ENCODE results near the gene FTCDNL1.

Gene FTCDNL1

DNA sequence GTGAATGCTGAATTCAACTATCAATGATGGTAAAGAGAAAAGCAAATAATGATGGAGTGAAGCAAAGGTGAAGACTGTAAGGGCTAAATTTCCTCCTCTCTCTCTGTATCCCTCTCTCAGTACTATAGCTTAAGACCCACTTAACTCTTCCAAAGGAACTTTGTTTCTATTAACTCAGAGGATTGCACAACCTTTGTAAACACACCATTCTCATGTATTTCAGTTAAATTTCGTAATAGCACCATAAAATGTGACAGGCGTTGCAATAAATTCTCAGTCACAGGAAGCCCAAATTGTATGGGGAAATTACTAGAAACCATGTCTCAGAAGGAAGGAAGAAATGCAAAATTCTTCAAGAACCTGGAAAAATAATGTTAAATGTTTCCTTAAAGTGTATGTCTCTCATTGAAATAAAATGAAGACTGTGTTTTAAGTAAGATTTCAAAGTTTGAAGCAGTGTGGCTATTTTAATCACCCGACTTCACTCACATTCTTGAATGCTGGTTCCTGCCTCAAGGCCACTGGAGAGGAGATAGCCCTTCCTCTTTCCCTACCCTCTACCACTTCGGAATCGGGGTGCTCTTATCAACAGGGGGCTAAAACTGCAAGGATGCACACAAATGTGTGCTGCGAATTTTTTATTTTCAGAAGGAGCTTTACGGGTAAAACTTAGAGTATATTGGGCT lies 112.1 kb downstream of the FTCDNL1 start:
- no peak for DNase-seq

DNA sequence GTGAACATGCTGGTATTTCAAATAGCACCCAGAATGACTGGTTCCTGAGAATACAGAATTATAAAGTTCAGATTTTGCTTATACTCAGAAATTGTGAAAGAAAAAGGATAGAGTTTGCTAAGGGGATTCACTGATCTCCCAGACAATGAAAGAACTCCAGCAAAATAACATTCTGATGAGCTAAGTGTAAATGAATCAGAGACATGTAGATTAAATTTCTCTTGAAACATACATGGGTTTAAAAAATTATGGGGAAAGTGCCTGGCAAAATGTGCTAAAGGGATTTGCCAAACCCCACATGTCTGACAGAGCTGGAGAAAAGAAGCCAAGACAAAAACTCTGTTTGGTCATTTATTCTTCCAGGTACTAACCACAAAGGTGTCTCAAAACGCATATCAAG lies 116.3 kb downstream of the FTCDNL1 start:
- DNase-seq: no peak

DNA sequence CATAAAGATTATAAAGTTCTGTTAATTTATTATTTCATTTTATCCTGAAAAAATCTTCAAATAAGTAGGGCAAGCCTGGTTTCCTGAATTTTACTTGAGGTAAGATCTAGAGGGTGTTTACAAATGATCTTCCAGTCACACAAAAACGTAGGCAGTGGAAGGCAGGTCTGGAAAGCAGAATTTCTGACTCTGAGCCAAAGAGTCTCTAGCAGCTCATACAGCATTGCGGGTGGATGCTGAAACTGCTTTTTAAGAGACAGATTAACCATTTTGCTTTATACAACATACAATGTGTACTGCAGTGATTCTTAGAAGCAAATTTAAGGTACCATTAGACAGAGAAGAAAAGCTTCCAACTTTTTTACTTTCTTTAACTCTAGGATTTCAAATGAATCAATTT lies 117.0 kb downstream of the FTCDNL1 start:
- DNase-seq: no peak

DNA sequence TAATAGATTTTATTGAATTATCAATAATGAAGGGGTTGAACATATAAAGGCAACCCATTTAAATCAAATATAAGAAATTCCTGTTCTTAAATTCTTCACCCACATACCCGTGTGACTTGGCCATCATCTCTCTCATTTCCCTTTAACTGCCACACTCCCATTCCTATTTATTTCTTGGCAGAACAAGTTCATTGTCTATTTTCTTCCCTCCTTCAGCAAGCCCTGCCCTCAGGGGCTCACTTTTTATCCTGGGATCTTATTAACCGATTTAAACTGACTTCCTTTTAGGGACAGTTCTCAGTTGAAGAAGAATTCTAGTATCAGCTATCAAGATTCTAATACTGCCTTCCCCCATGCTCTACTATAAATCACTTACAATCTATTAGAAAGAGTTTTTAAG lies 123.2 kb downstream of the FTCDNL1 start:
- no peak for DNase-seq

DNA sequence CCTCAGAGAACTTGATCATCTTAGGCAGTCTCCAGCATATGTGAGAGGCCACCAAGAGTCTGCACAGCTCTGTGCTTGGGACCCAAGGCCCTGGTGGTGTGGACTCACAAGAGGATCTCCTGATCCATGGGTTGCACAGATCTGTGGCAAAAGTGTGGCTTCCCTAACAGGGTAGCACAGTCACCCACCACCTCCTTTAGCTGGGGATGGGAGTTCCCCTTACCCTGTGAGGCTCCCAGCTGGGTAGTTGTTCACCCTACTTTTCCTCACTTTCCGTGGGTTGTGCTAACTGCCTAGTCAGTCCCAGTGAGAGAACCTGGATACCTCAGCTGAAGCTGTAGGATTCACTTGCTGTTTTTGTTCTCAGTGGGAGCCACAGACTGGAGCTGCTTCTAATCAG lies 123.7 kb downstream of the FTCDNL1 start:
- DNase-seq: no peak

DNA sequence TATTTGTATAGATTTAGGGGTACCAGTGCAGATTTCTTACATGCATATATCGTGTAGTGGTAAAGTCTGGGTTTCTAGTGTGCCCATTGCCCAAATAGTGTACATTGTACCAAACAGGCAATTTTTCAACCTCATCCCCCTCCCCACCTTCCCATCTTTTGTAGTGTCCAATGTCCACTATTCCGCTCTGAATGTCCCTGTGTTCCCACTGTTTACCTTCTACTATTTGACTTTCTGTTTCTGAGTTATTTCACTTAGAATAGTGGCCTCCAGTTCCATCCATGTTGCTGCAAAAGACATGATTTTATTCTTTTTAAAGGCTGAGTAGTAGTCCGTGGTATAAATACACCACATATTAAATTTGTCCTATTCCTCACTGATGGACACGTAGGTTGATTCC lies 132.9 kb downstream of the FTCDNL1 start:
- DNase-seq: no peak

DNA sequence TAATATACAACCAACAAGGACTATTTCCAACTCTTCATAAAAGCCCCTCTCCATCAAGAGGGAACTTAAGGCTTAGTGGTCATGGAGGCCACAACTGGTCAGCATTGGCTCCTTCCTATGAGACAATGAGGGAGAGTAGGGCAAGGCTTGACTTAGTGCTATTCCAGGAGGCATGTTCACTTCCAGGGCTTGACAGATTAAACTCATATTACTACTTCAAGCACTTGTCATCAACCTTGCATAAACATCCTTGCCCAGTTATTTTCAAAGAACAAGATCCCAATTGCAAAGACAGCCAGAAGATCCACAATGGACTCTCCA lies 133.4 kb downstream of the FTCDNL1 start:
- no peak for DNase-seq

DNA sequence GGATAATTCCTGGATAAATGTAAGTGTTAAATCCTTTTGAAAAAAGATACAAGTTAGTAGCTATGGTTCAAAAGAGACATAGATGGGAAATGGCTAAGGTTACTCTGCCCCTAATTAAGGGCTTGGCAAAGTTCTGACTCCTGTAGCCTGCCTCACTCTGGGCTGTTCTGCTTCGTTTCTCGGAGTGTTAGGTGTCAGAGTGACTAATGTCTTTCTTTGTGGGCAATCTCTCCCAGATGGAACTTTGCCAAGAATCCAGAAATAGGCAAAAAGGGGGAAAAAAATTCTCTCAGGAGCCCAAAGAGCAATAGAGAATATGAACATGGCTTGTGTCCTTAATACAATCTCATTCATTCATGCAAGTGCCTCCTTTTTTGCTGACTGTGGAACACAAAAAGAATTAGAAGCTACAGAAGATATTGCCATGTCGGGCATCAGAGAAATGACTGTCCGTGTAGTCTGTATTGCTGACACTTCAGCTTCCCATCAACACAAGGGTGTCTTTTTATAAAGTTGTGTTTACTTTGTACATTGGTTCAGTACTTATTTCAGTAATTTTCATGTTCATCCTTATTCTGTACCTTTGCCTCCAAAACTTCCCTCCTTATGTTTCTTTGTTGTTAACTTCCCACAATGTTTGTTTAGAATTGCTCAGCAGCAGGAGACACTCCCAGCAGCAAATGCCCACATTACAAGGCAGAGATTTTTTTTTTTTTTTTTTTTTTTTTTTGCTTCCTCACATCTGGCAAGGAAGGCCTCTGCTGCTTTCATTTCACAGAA lies 134.0 kb downstream of the FTCDNL1 start:
- DNase-seq: no peak

DNA sequence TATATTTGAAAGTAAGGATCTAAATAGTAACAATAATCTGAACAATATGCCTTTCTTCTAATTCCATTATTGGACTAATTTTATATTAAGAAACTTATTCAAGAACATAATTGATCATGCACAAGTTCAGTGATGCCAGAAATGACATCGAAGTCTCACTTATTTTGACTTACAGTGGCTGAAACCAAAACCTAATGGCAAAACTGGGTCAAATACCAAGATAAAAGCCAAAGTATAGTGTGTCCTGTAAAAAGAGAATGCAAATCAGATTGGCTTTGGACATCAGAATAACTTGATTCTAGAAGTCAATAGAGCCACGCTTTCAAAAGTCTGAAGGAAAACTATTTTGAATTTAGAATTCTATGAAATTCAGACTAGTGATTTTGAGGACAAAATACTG lies 137.2 kb downstream of the FTCDNL1 start:
- DNase-seq: no peak

DNA sequence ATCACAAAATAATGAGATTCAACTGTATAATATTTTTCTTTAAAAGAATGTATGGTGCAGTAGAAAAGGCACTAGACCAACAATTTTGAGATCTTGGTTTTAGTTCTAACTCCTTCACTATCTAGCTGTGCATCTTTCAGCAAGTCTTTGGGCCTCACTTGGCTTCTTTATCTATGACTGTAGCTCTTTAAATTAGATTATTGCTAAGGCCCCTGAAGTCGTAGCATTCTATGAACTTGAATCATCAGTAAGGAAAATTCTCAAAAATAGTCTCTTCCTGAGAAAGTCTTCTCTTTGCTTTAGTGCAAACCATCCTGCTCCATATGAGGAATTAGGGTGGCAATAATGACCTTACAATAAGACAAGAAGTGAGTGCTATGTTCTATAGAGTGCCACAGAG lies 140.4 kb downstream of the FTCDNL1 start:
- DNase-seq: no peak
